Osteocyte (in vitro differentiated cells): ENCODE data around the gene DKK2. TPM values are rescaled to one million over a fixed set of nuclear protein-coding genes. Genes with fewer than 3 reads are reported as not detected.

Experiments used
- DNase-seq: peaks from one replicate; pipeline ENCODE4 v3.0.0; 2021; ENCODE audit warnings: mixed read lengths; ENCODE audit not compliant: unreplicated experiment; ENCODE audit errors: extremely low spot score
- H3K27ac Mint-ChIP-seq: one replicate; pipeline ENCODE4 v1.8.0; 2021; ENCODE audit warnings: mild to moderate bottlenecking, mixed read lengths; ENCODE audit not compliant: unreplicated experiment
- H3K27me3 Mint-ChIP-seq: one replicate; pipeline ENCODE4 v1.8.0; 2021; ENCODE audit warnings: mixed read lengths; ENCODE audit not compliant: unreplicated experiment
- H3K36me3 Mint-ChIP-seq: one replicate; pipeline ENCODE4 v1.8.0; 2021; ENCODE audit warnings: mixed read lengths; ENCODE audit not compliant: unreplicated experiment
- H3K4me1 Mint-ChIP-seq: one replicate; pipeline ENCODE4 v1.8.0; 2021; ENCODE audit warnings: mixed read lengths; ENCODE audit not compliant: unreplicated experiment
- H3K4me3 Mint-ChIP-seq: one replicate; pipeline ENCODE4 v1.8.0; 2021; ENCODE audit warnings: mild to moderate bottlenecking, moderate library complexity, mixed read lengths; ENCODE audit not compliant: unreplicated experiment
- H3K9me3 Mint-ChIP-seq: one replicate; pipeline ENCODE4 v1.8.0; 2021; ENCODE audit warnings: mixed read lengths; ENCODE audit not compliant: unreplicated experiment
- total RNA-seq: library from RNA; stranded (reverse); gene quantifications from 2 replicates; pipeline ENCODE4 v1.2.1, GENCODE V29; 2021
- TF ChIP-seq, protein P1 (sequence below): fragments of 200-600 bp; sonication (generic); IDR thresholded peaks from 2 replicates; pipeline ENCODE4 v1.5.0; 2021; ENCODE audit warnings: antibody characterized with exemption, mild to moderate bottlenecking, moderate library complexity

The DKK2 gene
- total RNA-seq, 1 donor from 2014 or later, result 206 TPM

DNA sequence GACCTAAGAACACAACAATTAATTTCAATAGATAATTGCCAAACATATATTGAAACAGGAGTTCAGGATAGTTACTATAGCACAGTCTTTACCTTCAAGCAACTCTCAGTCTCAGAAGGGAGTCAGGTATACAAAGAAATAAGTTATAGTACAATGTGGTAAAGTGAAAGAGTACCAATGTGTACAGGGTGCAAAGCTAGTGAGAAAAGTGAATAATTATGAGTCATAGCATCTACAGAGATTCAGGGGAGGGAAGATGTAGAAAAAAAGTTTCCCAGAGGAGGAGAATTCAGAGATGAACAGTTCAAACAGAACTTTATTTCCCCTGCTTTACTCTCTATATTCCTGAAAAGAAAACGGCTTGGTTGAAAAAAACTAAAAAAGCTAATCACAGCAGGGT lies 22.7 kb upstream of the DKK2 start:
- Mint-ChIP-seq H3K27ac (peak overlapping the region; percentile 55), H3K4me3 (no peak overlapping the region), H3K4me1 (peaks cover 28% of the 10 kb centered on the region), H3K9me3 (peaks cover 3% of the 10 kb centered on the region), H3K36me3 (no peaks in the 10 kb centered on the region), H3K27me3 (no peaks in the 10 kb centered on the region)
- DNase-seq, result no peak
- TF ChIP-seq, protein P1, sequence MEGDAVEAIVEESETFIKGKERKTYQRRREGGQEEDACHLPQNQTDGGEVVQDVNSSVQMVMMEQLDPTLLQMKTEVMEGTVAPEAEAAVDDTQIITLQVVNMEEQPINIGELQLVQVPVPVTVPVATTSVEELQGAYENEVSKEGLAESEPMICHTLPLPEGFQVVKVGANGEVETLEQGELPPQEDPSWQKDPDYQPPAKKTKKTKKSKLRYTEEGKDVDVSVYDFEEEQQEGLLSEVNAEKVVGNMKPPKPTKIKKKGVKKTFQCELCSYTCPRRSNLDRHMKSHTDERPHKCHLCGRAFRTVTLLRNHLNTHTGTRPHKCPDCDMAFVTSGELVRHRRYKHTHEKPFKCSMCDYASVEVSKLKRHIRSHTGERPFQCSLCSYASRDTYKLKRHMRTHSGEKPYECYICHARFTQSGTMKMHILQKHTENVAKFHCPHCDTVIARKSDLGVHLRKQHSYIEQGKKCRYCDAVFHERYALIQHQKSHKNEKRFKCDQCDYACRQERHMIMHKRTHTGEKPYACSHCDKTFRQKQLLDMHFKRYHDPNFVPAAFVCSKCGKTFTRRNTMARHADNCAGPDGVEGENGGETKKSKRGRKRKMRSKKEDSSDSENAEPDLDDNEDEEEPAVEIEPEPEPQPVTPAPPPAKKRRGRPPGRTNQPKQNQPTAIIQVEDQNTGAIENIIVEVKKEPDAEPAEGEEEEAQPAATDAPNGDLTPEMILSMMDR, result no peak

DNA sequence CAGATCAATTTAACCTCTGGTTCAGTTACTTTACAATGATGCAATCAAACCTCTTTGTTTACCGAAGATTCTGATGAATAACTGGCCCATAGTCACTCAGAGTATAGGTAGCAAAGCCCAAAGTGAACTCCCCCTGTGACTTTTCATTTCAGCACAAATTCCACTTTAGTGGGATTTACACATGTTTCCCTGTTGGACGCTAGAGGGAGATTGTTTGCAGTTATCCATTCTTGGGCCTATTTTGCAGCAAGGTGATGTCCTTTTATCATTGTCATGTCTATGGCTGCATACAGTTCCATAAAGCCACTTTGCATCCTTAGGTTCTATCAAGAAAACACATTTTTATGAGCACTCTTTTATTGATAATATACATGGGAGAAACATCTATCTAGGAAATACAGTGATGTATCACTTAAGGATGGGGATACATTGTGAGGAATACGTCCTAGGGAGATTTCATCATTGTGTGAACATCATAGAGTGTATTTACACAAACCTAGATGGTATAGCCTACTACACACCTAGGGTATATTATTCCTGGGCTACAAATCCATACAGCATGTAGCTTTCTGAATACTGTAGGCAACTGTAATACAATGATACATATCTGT lies 14.5 kb upstream of the DKK2 start:
- no peak overlapping the region for H3K4me3 Mint-ChIP-seq
- H3K4me1 Mint-ChIP-seq, result peaks cover 9% of the 10 kb centered on the region
- no peaks in the 10 kb centered on the region for H3K27me3 Mint-ChIP-seq
- TF ChIP-seq, protein P1, result peak; percentile 75
- no peak overlapping the region for H3K27ac Mint-ChIP-seq
- no peak for DNase-seq
- H3K36me3 Mint-ChIP-seq, result peaks cover 10% of the 10 kb centered on the region
- peaks cover 14% of the 10 kb centered on the region for H3K9me3 Mint-ChIP-seq

DNA sequence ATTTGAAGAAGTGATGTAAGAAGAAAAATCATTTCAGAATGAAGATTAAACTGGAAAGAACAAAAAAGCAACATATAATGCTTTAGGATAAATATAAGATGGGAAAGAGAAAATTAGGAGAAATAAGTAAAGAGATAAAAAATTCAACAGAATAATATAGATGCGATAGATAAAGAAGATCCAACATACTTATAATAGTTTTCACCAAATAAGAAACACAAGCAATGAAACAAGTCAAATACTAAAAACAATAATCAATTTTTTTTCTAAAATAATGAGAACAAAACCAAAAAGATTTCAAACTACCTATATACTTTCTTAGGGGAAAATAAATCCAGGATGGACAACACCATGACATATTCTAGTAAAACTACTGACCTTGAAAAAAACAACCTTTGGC lies 10.1 kb upstream of the DKK2 start:
- Mint-ChIP-seq H3K27ac (no peak overlapping the region), H3K4me3 (no peak overlapping the region), H3K4me1 (peaks cover 4% of the 10 kb centered on the region), H3K36me3 (peaks cover 10% of the 10 kb centered on the region), H3K9me3 (peaks cover 19% of the 10 kb centered on the region), H3K27me3 (no peaks in the 10 kb centered on the region)
- no peak for DNase-seq
- TF ChIP-seq, protein P1, result no peak

DNA sequence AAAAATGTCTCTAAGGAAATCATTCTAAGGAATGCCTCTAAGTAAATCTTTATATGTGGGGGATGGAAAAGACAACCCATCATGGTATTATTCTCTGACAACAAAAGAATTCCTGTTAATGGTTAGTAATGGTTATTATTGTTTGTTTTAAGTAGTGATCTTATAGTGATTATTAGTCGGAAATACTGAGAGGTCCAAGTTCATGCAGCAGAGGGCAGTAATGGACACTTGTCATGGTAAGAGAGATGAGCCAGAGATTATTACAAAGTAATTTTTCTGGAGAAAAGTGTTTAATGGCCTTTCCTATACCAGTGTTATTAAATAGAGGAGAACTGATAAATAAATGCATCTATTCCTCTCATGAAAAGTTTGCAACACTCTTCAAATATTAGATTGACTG lies 8.1 kb upstream of the DKK2 start:
- no peak for DNase-seq
- H3K36me3 Mint-ChIP-seq, result peaks cover 10% of the 10 kb centered on the region
- H3K27me3 Mint-ChIP-seq, result no peaks in the 10 kb centered on the region
- H3K27ac Mint-ChIP-seq, result no peak overlapping the region
- peaks cover 19% of the 10 kb centered on the region for H3K9me3 Mint-ChIP-seq
- TF ChIP-seq, protein P1, result peak; percentile 44
- no peak overlapping the region for H3K4me3 Mint-ChIP-seq
- H3K4me1 Mint-ChIP-seq, result peaks cover 4% of the 10 kb centered on the region

DNA sequence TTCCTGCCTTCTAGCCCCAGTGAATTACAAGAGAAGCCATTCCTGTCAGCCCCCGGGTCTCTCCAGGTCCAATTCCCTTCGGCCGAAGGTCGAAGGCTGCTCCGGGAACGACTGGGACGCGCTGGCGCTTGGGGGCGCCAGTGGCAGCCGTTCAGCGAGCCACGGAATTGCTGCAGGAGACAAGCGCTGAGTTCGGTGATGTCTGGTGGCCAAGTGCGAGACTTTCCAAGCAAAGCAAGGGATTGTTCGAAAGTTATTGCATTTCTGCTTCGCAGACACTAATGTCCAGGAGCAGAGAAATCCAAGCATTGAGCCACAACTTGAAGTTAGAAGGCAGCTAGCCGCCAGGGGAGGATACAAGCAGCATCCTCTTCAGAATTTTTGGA lies 1.1 kb upstream of the DKK2 start:
- Mint-ChIP-seq H3K36me3 (no peaks in the 10 kb centered on the region), H3K4me1 (peaks cover 27% of the 10 kb centered on the region), H3K9me3 (no peaks in the 10 kb centered on the region), H3K4me3 (peak overlapping the region; percentile 98), H3K27me3 (no peaks in the 10 kb centered on the region), H3K27ac (peak overlapping the region; percentile 96)
- TF ChIP-seq, protein P1, result peak; percentile 90
- peak; percentile 90 for DNase-seq
